DMS114 treated with DMSO at 0.1 percent for 48 hours (cell line): ENCODE data around the gene LRRC8D.
"Not testable (repeated sequence)": the region's sequence is repeated elsewhere in the genome, so short reads cannot be mapped to it uniquely, and the experiment has no call there.

Experiments
- DNase-seq: peaks from one replicate; lab custom pipeline; 2025; ENCODE audit not compliant: unreplicated experiment; lab: John Stamatoyannopoulos, UW

Gene LRRC8D

GRCh38 chr1:89820422-89821321, at the start of gene LRRC8D:
LRRC8D (plus strand) TSS chr1:89821032; CDS start chr1:89933069, 112,037 bp downstream.
- DNase-seq = peak; percentile 83

- DNase-seq = no peak
These were observed 48.8 kb upstream of the LRRC8D start for GRCh38 chr1:89771991-89772560.

DNA sequence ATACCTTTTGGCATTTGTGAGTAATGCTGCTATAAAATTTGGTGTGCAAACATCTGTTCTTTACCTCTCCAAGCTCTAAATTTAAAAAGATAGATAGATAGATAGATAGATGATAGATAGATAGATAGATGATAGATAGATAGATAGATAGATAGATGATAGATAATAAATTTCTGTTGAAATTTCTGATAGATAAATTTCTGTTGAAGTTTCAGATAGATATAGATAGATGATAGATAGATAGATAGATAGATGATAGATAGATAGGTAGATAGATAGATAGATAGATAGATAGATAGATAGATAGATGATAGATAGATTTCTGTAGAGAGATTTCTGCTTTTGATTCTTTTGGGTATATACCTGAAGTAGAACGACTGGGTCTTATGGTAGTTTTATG, 44.7 kb upstream of the LRRC8D start:
- DNase-seq = not testable (repeated sequence)

- not testable (repeated sequence) for DNase-seq
These were observed 43.6 kb upstream of the LRRC8D start for GRCh38 chr1:89777271-89777670.

GRCh38 chr1:89779151-89779940, 41.5 kb upstream of the LRRC8D start:
- no peak for DNase-seq

DNA sequence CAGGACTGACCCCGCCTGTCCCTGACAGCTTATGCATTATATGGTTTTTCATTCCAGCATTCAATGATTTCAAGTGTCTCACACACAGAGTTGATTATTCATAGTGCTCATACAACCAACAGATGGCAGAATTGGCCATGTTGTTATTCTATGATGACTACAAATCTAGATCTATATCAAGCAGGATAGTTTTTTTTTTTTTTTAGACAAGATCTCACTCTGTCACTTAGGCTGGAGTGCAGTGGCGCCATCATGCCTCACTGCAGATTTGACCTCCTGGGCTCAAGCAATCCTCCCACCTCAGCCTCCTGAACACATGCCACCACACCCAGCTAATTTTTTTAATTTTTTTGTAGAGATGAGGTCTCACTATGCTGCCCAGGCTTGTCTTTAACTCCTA, 40.1 kb upstream of the LRRC8D start:
- no peak for DNase-seq

GRCh38 chr1:89781494-89782126, 39.2 kb upstream of the LRRC8D start:
- no peak for DNase-seq

- DNase-seq = no peak
These were observed 34.1 kb upstream of the LRRC8D start for GRCh38 chr1:89786628-89787214.

DNA sequence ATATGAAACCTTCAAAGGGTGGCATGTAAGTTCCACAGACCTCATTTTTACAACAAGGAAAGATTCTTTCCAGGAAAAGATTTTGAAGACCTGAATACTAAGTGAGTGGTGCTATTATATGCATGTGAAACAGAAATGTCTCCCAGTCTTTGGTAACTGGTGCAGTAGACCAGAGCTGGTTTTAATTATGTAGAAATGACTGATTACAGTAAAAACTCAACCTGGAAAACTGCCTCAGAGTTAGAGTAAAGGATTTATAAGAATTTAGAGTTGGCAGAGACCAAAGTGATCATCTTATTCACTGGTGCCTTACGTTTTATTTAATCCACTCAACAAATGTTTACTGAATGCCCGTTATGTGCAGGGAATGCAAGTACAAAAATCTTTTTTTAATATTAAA, 30.2 kb upstream of the LRRC8D start:
- no peak for DNase-seq

DNA sequence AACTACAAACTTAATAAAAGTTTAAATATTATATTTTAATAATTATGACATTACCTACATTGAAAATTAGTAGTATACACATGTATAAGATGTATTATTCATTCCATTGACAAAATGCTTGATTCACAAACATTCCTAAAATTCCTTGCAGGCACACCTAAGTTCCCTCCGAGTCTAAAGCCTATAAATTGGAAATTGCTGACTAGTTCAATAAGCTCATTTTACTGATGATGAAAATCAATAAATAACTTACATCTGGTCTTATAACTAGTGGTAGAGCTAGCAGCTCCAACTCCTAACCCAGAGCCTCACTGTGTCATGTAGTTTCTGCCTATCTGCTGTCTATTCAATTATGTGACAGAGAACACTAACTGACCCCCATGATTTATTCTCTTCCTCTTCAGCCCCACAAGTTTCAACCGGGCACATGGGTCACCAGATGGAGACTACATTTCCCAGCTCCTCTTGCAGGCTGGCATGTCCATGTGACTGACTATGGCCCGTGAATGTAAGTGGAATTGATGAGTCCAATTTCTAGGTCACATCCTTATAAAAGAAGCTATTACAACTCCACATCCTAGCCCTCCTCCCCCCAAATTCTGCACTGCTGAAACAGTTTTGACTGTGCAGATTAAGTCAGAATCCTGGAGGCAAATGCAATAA, 29.6 kb upstream of the LRRC8D start:
- DNase-seq = no peak

GRCh38 chr1:89794406-89794805, 26.4 kb upstream of the LRRC8D start:
- no peak for DNase-seq

DNA sequence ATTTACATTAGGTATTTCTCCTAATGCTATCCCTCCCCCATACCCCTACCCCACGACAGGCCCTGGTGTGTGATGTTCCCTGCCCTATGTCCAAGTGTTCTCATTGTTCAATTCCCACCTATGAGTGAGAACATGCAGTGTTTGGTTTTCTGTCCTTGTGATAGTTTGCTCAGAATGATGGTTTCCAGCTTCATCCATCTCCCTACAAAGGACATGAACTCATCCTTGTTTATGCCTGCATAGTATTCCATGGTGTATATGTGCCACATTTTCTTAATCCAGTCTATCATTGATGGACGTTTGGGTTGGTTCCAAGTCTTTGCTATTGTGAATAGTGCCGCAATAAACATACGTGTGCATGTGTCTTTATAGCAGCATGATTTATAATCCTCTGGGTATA, 25.3 kb upstream of the LRRC8D start:
- not testable (repeated sequence) for DNase-seq

GRCh38 chr1:89797876-89798275, 23.0 kb upstream of the LRRC8D start:
- not testable (repeated sequence) for DNase-seq

DNA sequence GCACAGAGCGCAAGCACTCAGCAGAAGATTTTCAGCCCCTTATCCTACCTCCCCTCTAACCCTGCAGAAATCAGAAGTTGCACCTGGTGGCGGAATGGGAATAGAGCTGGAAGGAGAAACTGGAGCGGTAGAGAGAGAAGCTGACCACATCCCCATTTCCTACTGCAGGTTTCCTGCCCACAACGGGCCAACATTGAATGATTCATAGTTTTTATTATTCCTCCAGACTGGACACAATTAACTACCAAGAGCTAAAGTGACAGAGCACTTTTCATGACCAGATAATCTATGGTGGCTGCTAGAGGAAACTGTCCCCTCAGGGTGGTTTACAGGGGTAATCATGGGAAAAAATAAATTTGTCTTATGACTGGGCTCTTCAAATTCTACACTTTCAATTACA, 21.3 kb upstream of the LRRC8D start:
- DNase-seq = no peak

DNA sequence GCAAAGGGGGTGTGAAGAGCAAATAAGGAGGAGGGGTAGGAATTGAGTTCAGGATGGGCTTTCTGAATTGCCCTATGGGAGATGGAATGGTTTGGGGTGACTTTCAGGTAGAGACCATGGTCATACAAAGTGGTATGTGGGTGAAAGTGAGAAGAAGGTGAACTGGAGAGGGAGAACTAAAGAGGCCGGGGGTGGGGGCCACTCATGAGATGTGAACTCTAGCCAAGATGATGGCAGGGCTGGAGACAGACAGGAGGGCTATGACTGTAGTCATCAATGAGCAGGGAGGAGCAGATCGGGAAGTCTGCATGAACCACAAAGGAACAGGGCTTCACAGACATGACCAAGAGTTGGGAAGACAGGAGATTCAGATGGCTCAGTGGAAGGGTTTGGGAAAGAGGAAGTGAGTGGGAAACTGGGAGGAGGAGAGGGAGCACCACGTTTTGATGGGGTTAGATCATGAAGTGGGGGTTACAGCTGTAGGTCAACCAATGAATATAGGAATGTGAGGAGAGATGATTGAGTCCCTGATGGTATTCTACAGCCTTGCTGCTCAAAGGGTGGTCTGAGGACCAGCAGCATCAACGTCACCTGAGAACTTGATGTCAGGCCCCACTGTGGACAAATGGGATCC, 20.7 kb upstream of the LRRC8D start:
- no peak for DNase-seq

DNA sequence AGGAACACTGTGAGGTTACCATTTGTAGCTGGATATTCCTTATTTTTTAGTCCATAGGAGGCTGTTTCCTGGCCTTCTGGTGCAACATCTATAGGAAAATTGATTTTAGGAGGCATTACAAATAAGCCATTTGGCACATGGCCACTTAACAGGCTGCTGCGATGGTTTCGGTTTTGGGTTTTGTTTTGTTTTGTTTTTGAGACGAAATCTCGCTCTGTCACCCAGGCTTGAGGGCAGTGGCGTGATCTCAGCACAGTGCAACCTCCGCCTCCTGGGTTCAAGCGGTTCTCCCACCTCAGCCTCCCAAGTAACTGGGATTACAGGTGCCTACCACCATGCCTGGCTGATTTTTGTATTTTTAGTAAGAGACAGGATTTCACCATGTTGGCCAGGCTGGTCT, 20.1 kb upstream of the LRRC8D start:
- DNase-seq = no peak

GRCh38 chr1:89802051-89802450, 18.8 kb upstream of the LRRC8D start:
- no peak for DNase-seq

DNA sequence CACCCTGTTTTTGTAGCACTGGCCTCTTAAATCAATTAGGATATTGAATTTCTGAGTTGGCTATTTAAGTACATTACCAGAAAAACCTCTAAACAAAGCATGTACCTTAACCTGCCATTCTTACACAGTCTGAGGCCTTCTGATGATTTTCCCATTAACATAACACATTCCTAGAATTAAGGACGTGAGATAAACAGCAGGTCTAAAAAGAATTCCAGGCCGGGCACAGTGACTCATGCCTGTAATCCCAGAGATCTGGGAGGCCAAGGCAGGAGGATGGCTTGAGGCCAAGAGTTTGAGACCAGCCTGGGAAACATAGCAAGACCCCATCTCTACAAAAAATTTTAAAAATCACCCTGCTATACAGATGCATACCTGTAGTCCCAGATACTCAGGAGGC, 18.0 kb upstream of the LRRC8D start:
- DNase-seq = no peak

DNA sequence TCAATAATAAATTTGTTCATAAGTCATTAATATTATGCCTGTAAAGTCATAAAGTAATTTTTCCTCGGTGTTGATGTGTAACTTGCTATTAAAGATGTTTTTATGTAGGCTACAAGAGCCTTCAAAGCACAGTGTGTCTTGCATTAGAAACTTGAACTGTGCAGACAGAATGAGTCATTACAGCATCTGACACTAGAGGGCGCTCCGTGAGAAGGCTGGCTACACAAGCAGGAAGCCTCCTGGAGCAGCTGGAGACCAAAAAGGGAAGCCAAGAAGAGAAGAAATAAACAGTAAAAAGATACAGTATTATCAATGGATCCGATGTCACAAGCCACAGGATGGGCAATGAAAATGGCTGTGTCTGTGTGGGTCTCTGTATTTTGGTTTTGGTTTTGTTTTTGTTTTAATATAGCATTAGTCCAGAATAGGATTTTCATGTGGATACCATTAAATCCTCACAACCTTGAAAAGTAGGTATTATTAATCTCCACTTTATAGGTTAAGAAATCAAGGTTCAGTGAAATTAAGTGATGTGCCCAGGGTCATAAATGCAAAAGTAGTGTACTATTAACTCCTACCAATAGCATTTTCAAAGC, 16.1 kb upstream of the LRRC8D start:
- DNase-seq = peak; percentile 80
